CD14-positive monocyte (primary cell): ENCODE results near the gene SH2D2A. TPM values are rescaled to one million over a fixed set of nuclear protein-coding genes. Genes with fewer than 3 reads are reported as not detected.

ENCODE experiments used
- DNase-seq, 3 donors: peaks; one replicate each; pipeline ENCODE4 v3.0.0-alpha.2; 2011 to 2022
- H2AFZ ChIP-seq: 2 replicates; pipeline ENCODE4 v1.6.0; 2012; ENCODE audit warnings: mild to moderate bottlenecking, low read depth, low read length, inconsistent platforms; ENCODE audit not compliant: insufficient read depth, poor library complexity, severe bottlenecking
- H3K27ac ChIP-seq, 2 donors: 1 replicate in 1 of 2; 2 replicates in 1 of 2; pipeline ENCODE4 v1.5.1; 2012 to 2013; ENCODE audit warnings: low read length in 2 of 2, control low read depth in 1 of 2, inconsistent platforms in 1 of 2, low read depth in 1 of 2, mild to moderate bottlenecking in 1 of 2
- H3K27me3 ChIP-seq, 2 donors: one replicate each; pipeline versions ENCODE4 v1.6.0 to v1.6.1; 2011 to 2013; ENCODE audit warnings: low read length in 2 of 2; ENCODE audit not compliant: control insufficient read depth in 2 of 2, insufficient read depth in 2 of 2
- H3K36me3 ChIP-seq, 2 donors: replicated peaks in 1 of 2; 1 replicate in 1 of 2; 2 replicates in 1 of 2; pipeline versions ENCODE4 v1.5.1 to v1.6.1; 2012 to 2013; ENCODE audit warnings: low read length in 2 of 2, control low read depth in 1 of 2, inconsistent platforms in 1 of 2, mild to moderate bottlenecking in 1 of 2; ENCODE audit not compliant: insufficient read depth in 2 of 2, control insufficient read depth in 1 of 2
- H3K4me1 ChIP-seq, 2 donors: 1 replicate in 1 of 2; 2 replicates in 1 of 2; pipeline versions ENCODE4 v1.5.1 to v1.6.1; 2012 to 2013; ENCODE audit warnings: low read length in 2 of 2, control low read depth in 1 of 2, inconsistent platforms in 1 of 2, mild to moderate bottlenecking in 1 of 2, moderate library complexity in 1 of 2; ENCODE audit not compliant: insufficient read depth in 2 of 2, control insufficient read depth in 1 of 2
- H3K4me2 ChIP-seq: replicated peaks from 2 replicates; pipeline ENCODE3; 2012; ENCODE audit warnings: low read length, moderate library complexity, mild to moderate bottlenecking; ENCODE audit not compliant: poor library complexity, severe bottlenecking; ENCODE audit errors: extremely low read depth
- H3K4me3 ChIP-seq, 3 experiments: fragments of 200-600 bp in 1 of 3; sonication (generic) in 1 of 3; replicated peaks in 1 of 3; 1 replicate in 2 of 3; 2 replicates in 1 of 3; pipeline ENCODE4 v1.5.1; 2011 to 2013; ENCODE audit warnings: low read length in 3 of 3, mild to moderate bottlenecking in 3 of 3, control low read depth in 2 of 3, low read depth in 2 of 3, inconsistent platforms in 1 of 3, moderate library complexity in 1 of 3
- H3K79me2 ChIP-seq: 2 replicates; pipeline ENCODE4 v1.6.0; 2012; ENCODE audit warnings: mild to moderate bottlenecking, control low read depth, inconsistent platforms, low read length, moderate library complexity; ENCODE audit not compliant: insufficient read depth
- H3K9ac ChIP-seq: 2 replicates; pipeline ENCODE4 v1.6.0; 2017; ENCODE audit warnings: low read length, mild to moderate bottlenecking; ENCODE audit not compliant: insufficient read depth, poor library complexity, severe bottlenecking
- H3K9me3 ChIP-seq, 2 donors: replicated peaks in 1 of 2; 1 replicate in 1 of 2; 2 replicates in 1 of 2; pipeline versions ENCODE4 v1.5.1 to v1.6.1; 2012 to 2013; ENCODE audit warnings: low read length in 2 of 2, control low read depth in 1 of 2; ENCODE audit not compliant: control insufficient read depth in 1 of 2, insufficient read depth in 1 of 2
- H4K20me1 ChIP-seq: 2 replicates; pipeline ENCODE4 v1.6.0; 2012; ENCODE audit warnings: mild to moderate bottlenecking, low read length, control low read depth, moderate library complexity; ENCODE audit not compliant: insufficient read depth
- H3K27ac Mint-ChIP-seq, 7 donors: one replicate each; pipeline ENCODE4 v1.8.0; 2020; ENCODE audit warnings: mild to moderate bottlenecking in 7 of 7, mixed read lengths in 7 of 7, moderate library complexity in 6 of 7, inconsistent platforms in 2 of 7
- H3K27me3 Mint-ChIP-seq, 3 donors: one replicate each; pipeline ENCODE4 v1.8.0; 2021 to 2022; ENCODE audit warnings: low read depth in 3 of 3, mild to moderate bottlenecking in 3 of 3, mixed read lengths in 3 of 3, moderate library complexity in 3 of 3, inconsistent platforms in 1 of 3
- H3K36me3 Mint-ChIP-seq, 2 donors: one replicate each; pipeline ENCODE4 v1.8.0; 2020; ENCODE audit warnings: mixed read lengths in 2 of 2, inconsistent platforms in 1 of 2, mild to moderate bottlenecking in 1 of 2
- H3K4me1 Mint-ChIP-seq: one replicate; pipeline ENCODE4 v1.8.0; 2020; ENCODE audit warnings: mild to moderate bottlenecking, mixed read lengths
- H3K4me3 Mint-ChIP-seq, 2 donors: one replicate each; pipeline ENCODE4 v1.8.0; 2020; ENCODE audit warnings: mild to moderate bottlenecking in 2 of 2, mixed read lengths in 2 of 2, moderate library complexity in 1 of 2
- H3K9me3 Mint-ChIP-seq, 7 donors: one replicate each; pipeline ENCODE4 v1.8.0; 2020 to 2022; ENCODE audit warnings: mixed read lengths in 7 of 7, mild to moderate bottlenecking in 6 of 7, moderate library complexity in 6 of 7, inconsistent platforms in 2 of 7
- CTCF ChIP-seq: fragments of 200-600 bp; IDR thresholded peaks from one replicate; pipeline ENCODE4 v1.8.0; 2022; ENCODE audit warnings: antibody characterized with exemption, mild to moderate bottlenecking
- WGBS: methylation state at CpG from one replicate; pipeline ENCODE4 v1.1.5; 2013; ENCODE audit warnings: missing lambda C conversion rate; ENCODE audit not compliant: insufficient coverage; 5-methylcytosine and 5-hydroxymethylcytosine counted together
- intact Hi-C, 2 donors: fragments of 100-400 bp; cut with micrococcal nuclease; formaldehyde crosslinking; loops; one replicate each; pipeline versions ENCODE4 v1.15.0 to v1.15.1; 2023
- polyA plus RNA-seq, 3 donors: library from polyadenylated mRNA; depleted of rRNA in 1 of 3; unstranded in 2 of 3; stranded (reverse) in 1 of 3; fragments of 300-500 nt in 2 of 3; fragments of >200 nt in 1 of 3; fragmentation: Illumina TruSeq in 2 of 3; gene quantifications; 1 replicate in 2 of 3; 2 replicates in 1 of 3; pipeline ENCODE4 v1.2.3, GENCODE V29; 2012 to 2021

SH2D2A gene
- polyA plus RNA-seq, 3 donors: 0.17 to 0.20 TPM; not detected in 1

DNA sequence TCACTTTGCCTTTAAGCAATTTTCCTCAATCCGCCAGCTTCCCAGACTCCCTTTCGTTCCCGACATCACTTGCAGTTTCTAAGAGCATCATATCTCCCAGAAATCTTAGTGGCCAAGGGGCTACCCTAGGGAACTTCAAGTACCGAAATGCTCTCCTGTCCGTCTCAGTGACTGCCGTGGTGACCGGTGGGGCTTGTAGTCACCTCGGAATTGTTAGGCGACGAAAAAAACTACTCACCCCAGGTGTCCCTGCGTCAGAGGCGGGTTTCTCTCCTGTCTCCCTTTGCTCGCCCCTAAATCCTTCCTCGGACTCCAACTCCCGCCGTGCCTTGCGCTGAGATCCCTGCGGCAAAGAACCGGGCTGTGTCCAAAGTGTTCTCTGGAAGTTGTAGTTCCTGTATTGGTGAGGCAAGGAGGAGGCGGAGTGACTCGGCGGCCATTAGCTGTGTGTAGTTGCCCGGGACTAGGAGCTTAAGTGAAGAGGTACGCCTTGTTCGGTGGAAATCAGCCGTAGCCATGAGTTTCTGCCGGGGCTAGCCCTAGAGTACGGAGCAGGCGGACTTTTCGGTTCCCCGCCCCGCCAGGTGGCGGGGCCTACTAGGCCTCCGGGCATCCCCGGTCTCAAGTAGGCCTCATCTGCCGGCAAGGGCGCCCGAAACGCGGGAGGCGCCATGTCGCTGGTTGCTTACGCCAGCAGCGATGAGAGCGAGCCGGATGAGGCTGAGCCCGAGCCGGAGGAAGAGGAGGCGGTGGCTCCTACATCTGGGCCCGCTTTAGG lies 49.4 kb downstream of the SH2D2A start, which contains the start of gene PRCC:
TSS of gene PRCC (plus strand) at position 435 of the 778 bp plus-strand sequence. CDS start at position 672, 237 bp downstream.
- no peak for TF ChIP-seq CTCF
- Histone ChIP-seq H3K4me1 (peaks cover 31 to 37% of the 10 kb centered on the region in 2 donors), H3K27ac (peak within 1 kb of the TSS; percentile 93 to 97), H3K9me3 (no peaks in the 10 kb centered on the region), H3K4me2 (peak within 1 kb of the TSS; percentile 95), H3K4me3 (peak within 1 kb of the TSS; percentile 74 to 95 (median 79)), H3K36me3 (peaks cover 11 to 22% of the 10 kb centered on the region in 2 donors), H3K27me3 (no peaks in the 10 kb centered on the region), H3K79me2 (peaks cover 57% of the 10 kb centered on the region), H4K20me1 (peaks cover 18% of the 10 kb centered on the region), H2AFZ (peak within 1 kb of the TSS; percentile 89), H3K9ac (peak within 1 kb of the TSS; percentile 100)
- under 1% methylated on average over 45 of the region's 50 CpGs for WGBS
- no peak within 1 kb of the TSS for H3K4me3 Mint-ChIP-seq
- H3K9me3 Mint-ChIP-seq: peaks cover 0 to 1% (median 0%) of the 10 kb centered on the region in 7 donors
- H3K27me3 Mint-ChIP-seq: peaks cover 0 to 2% (median 0%) of the 10 kb centered on the region in 3 donors
- no peak within 1 kb of the TSS for H3K27ac Mint-ChIP-seq
- peak; percentile 97 to 99 (median 99) for DNase-seq
- H3K36me3 Mint-ChIP-seq: peaks cover 14 to 23% of the 10 kb centered on the region in 2 donors
- intact Hi-C loops: loop anchor here (1.0 to 5.0 kb wide), 4 partner anchors 16 to 39 kb away; partner anchors contain the start of genes HDGF (in 2 of the 2), MRPL24 (in 2 of the 2), ISG20L2 (in 1 of the 2) and METTL25B (in 1 of the 2)
- H3K4me1 Mint-ChIP-seq: peaks cover 29% of the 10 kb centered on the region

- peak in 1 of 3 donors; percentile 20 for DNase-seq
- Histone ChIP-seq H3K4me1 (peaks cover 31 to 37% of the 10 kb centered on the region in 2 donors), H3K4me2 (peak overlapping the region; percentile 90), H3K9me3 (no peaks in the 10 kb centered on the region), H3K4me3 (peak overlapping the region; percentile 74 to 95 (median 79)), H3K27ac (peak overlapping the region; percentile 93 to 97), H3K9ac (peak overlapping the region; percentile 55), H2AFZ (peak overlapping the region; percentile 89), H3K36me3 (peaks cover 11 to 17% of the 10 kb centered on the region in 2 donors), H3K27me3 (no peaks in the 10 kb centered on the region), H4K20me1 (peaks cover 14% of the 10 kb centered on the region), H3K79me2 (peaks cover 49% of the 10 kb centered on the region)
- H3K9me3 Mint-ChIP-seq: peaks cover 0 to 1% (median 0%) of the 10 kb centered on the region in 7 donors
- no peak overlapping the region for H3K4me3 Mint-ChIP-seq
- no peak for TF ChIP-seq CTCF
- peaks cover 0 to 2% (median 0%) of the 10 kb centered on the region in 3 donors for H3K27me3 Mint-ChIP-seq
- intact Hi-C loops: loop anchor here (1.0 to 5.0 kb wide), 4 partner anchors 16 to 38 kb away; partner anchors contain the start of genes HDGF (in 2 of the 2), MRPL24 (in 2 of the 2), ISG20L2 (in 1 of the 2) and METTL25B (in 1 of the 2)
- H3K36me3 Mint-ChIP-seq: peaks cover 11 to 17% of the 10 kb centered on the region in 2 donors
- WGBS: 9% methylated on average over 10 of the region's 14 CpGs
- no peak overlapping the region for H3K27ac Mint-ChIP-seq
- peaks cover 29% of the 10 kb centered on the region for H3K4me1 Mint-ChIP-seq
Observed at GRCh38 chr1:156766298-156767100, 50.1 kb downstream of the SH2D2A start.
